Ramos (cell line): ENCODE results near the gene SLC4A2.

ENCODE experiments used
- in situ Hi-C: fragments of 300-500 bp; cut with MboI; formaldehyde crosslinking; loops from one replicate; pipeline ENCODE4 v1.14.3; 2022; ENCODE audit warnings: low sequenced_read_pairs; ENCODE audit not compliant: unreplicated experiment

SLC4A2 gene

GRCh38 chr7:151077705-151078232, 18.4 kb downstream of the SLC4A2 start:
- in situ Hi-C loops = no loop called here

DNA sequence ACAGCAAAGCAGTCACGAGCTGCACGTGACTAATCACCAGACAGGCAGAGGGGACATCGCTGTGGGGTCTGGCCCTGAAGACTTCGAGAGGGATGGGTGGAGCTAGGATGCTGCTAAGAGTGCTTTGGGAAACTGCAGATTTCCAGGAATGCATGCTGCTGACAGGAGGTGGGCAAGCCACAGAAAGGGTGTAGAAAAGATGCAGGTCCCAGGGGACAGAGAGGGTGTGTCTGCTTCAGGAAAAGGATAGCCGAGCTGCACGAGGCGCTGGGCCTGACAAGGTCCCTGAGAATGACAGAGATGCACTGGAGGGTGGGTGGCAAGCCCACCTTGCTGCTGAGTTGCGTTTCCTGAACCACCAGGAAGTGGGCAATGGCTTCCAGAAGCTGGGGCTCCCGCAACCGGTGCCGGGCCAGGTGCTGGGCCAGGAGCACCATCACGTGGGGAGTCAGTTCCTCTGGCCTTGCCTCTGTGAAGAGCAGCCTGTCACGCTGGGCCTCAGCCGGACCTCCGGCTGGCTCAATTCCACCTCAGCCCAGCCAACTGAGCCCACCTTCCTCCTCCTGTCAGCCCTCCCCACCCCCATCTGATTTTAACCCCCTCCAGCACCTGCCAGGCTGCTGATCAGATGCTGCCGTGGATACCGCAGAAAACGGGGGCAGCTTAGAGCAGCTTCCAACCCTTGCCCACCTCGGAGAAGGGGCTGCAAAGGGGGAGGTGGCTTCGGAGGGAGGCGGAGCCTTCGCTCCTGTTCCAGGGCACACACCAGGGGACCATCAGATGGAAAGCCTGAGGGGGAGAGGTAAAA, 19.0 kb downstream of the SLC4A2 start:
- in situ Hi-C loops = no loop called here

- in situ Hi-C loops = no loop called here
These were observed 20.0 kb downstream of the SLC4A2 start for GRCh38 chr7:151079199-151079910.

- in situ Hi-C loops = no loop called here
These were observed 20.7 kb downstream of the SLC4A2 start for GRCh38 chr7:151080067-151080521.

DNA sequence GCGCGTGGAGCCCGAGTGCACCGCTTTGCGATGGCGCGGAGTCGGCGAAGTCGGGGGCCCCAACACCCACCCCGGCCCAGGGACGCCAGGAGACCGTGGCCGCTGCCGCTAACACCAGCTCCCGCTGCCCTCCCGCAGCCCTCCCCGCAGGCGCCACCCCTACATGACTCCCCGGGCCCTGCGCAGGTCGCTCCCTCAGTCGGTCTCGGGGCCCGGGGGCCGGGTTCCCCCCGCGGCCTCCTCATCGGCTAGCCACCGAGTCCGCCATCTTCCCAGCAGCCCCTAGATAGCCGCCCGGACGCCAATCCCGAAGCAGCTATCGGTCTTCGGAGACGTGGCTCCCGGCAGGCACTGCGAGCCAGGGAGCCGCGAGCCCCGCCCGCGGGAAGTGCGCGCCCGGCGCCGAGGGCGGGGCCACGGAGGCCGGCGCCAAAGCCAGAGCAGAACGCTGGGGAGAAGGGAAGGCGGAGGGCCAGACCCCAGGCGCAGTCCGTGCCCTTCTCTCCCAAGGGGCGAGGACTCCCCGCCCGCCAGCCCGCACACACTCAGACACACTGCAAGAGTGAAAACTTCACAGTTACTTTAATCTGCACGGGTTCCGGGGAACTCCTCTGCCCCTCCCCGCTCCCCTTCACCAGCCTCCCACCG, 21.3 kb downstream of the SLC4A2 start, which contains the start of gene FASTK:
FASTK (minus strand) TSS at position 288 of the 648 bp plus-strand sequence; CDS start at position 245, 43 bp downstream.
- in situ Hi-C loops = no loop called here

DNA sequence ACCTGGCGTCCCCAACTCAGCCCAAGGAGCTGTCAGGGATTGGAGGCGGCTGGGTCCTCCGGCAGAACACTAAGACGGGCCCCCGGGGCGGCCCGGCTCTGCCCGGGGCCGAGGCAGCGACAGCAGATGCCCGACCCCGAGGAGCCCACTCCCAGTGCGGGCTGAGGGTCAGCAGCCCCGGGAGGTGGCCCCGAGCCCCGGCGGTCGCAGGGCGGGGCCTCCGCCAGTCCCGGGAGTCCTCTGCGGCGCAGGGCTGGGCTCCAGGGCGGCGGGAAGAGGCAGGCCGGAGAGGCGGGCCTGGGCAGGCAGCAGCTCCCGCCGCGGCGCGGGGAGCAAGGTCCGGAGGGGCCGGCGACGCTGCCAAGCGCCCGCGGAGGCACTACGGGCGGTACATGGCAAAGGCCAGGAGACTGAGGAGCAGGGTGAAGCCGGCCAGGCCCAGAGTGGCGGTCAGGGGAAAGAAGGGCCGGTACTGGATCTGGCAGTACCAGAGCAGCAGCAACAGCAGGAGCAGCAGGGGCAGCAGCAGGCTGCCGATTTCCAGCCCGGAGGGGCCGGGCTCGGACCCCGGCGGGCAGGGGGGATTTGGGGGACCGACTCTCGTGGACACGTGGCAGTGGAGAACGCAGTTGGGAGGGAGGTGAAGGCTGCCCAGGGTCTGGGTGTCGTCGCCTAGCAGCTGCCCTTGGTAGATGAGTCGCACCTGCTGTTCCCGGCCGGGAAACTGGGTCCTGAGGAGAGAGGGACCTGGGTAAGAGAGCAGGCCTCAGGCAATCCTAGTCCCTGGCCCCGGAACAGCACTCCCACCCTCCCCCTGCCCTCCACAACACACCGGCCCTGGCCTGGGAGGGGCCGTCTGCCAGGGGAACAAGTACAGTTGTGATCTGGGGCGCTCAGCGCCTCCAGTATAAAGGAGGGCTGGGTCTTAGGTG, 22.0 kb downstream of the SLC4A2 start:
- in situ Hi-C loops = no loop called here

GRCh38 chr7:151082141-151083070, 23.0 kb downstream of the SLC4A2 start:
- in situ Hi-C loops = no loop called here

- in situ Hi-C loops = no loop called here
These were observed 23.9 kb downstream of the SLC4A2 start, which contains the start of gene TMUB1 for GRCh38 chr7:151083071-151083823. Gene TMUB1 (minus strand): TSS chr7:151083493. CDS start chr7:151082563, 930 bp downstream.

GRCh38 chr7:151083824-151084160, 24.4 kb downstream of the SLC4A2 start:
- in situ Hi-C loops = no loop called here

GRCh38 chr7:151085329-151085690, 25.9 kb downstream of the SLC4A2 start:
- in situ Hi-C loops = no loop called here

- in situ Hi-C loops = no loop called here
These were observed 26.6 kb downstream of the SLC4A2 start, which contains the start of gene AGAP3 for GRCh38 chr7:151085691-151086620. Gene AGAP3 (plus strand): TSS chr7:151086475. CDS start chr7:151086742, 267 bp downstream.

DNA sequence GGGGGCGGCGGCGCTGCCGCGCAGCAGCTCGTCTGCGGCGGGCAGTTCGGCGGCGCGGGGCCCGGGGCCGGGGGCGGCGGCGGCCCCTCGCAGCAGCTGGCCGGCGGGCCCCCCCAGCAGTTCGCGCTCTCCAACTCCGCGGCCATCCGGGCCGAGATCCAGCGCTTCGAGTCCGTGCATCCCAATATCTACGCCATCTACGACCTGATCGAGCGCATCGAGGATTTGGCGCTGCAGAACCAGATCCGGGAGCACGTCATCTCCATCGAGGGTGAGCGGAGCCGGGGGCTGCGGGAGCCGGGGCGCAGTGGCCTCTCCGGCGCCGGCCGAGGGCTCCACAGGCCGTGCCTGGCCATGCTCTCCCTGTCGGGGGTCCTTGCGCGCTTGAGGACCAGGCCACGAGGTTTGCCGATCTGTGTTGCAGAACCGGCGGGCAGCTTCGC, 27.4 kb downstream of the SLC4A2 start:
- in situ Hi-C loops = no loop called here

DNA sequence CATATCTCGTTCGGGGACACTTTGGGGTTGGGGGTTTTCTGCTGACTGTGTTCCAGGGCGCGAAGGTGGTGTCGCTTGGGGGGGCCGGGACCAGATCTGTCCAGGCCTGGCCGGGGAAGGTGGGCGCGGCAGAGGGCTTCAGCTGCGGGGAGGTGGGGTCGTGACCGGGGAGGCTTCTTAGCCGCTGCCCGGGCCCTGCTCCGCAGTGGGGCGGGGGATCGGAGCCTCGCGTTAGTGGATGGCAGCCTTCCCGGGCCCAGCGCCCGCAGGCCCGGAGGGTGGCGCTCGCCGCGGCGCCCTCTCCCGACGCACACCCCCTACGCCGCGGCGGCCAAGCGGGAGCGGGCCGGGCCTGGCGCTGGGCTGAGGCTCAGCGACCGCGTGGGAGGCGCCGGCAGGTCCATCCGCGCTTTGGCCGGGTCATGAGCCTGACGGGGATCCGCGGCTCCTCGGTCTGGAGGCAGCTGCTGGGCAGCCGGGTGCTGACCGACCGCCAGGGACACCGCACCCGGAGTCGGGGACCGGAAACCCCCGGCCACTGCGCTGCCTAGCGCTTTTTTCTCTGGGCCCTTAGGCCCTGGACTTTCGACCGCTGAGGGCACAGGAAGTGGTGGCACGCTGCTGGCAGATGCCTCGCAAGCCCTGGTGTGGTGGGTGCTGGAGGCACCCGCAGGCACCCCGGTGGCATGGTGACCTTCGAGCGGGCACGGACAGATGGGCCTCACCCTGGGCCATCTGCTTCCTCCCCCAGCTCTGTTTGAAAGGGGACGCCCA, 28.0 kb downstream of the SLC4A2 start:
- in situ Hi-C loops = no loop called here

- in situ Hi-C loops = no loop called here
These were observed 28.8 kb downstream of the SLC4A2 start for GRCh38 chr7:151088019-151088855.
